Activated CD4-positive, alpha-beta T cell treated with anti-CD3 and anti-CD28 coated beads, Interleukin-2, amount 10 ng/mL, durations not matched to agents 24 days and 14 days (primary cell): ENCODE data around the gene TMEM80. TPM values are rescaled to one million over a fixed set of nuclear protein-coding genes. Genes with fewer than 3 reads are reported as not detected.

Source experiments
- DNase-seq: peaks from one replicate; pipeline ENCODE4 v3.0.0; 2022
- H3K27ac Mint-ChIP-seq: one replicate; pipeline ENCODE4 v1.8.0; 2022; ENCODE audit warnings: mild to moderate bottlenecking, mixed read lengths
- H3K27me3 Mint-ChIP-seq: one replicate; pipeline ENCODE4 v1.8.0; 2022; ENCODE audit warnings: mixed read lengths
- H3K36me3 Mint-ChIP-seq: one replicate; pipeline ENCODE4 v1.8.0; 2022; ENCODE audit warnings: low read depth, mild to moderate bottlenecking, mixed read lengths
- H3K4me1 Mint-ChIP-seq: one replicate; pipeline ENCODE4 v1.8.0; 2021; ENCODE audit warnings: mixed read lengths
- H3K4me3 Mint-ChIP-seq: one replicate; pipeline ENCODE4 v1.8.0; 2022; ENCODE audit warnings: mild to moderate bottlenecking, moderate library complexity, mixed read lengths
- H3K9me3 Mint-ChIP-seq: one replicate; pipeline ENCODE4 v1.8.0; 2021; ENCODE audit warnings: mixed read lengths
- intact Hi-C: fragments of 100-400 bp; cut with micrococcal nuclease; formaldehyde crosslinking; loops from one replicate; pipeline ENCODE4 v1.15.1; 2023
- total RNA-seq: library from RNA; stranded (reverse); gene quantifications from 2 replicates; pipeline ENCODE4 v1.2.3, GENCODE V29; 2022

The TMEM80 gene
- total RNA-seq, 1 donor from 2014 or later, result 12.3 TPM

GRCh38 chr11:699116-699508 is 3.5 kb downstream of the TMEM80 start:
- no peaks in the 10 kb centered on the region for H3K27me3 Mint-ChIP-seq
- H3K4me3 Mint-ChIP-seq, result no peak overlapping the region
- peaks cover 3% of the 10 kb centered on the region for H3K36me3 Mint-ChIP-seq
- DNase-seq, result no peak
- H3K9me3 Mint-ChIP-seq, result no peaks in the 10 kb centered on the region
- H3K4me1 Mint-ChIP-seq, result peaks cover 14% of the 10 kb centered on the region
- intact Hi-C loops, result loop anchor here (5.0 kb wide), 2 partner anchors 98 to 162 kb away; partner anchors contain the start of genes HRAS, LRRC56 and SLC25A22
- H3K27ac Mint-ChIP-seq, result no peak overlapping the region

GRCh38 chr11:699753-700152 is 4.1 kb downstream of the TMEM80 start:
- no peaks in the 10 kb centered on the region for H3K27me3 Mint-ChIP-seq
- H3K9me3 Mint-ChIP-seq, result no peaks in the 10 kb centered on the region
- DNase-seq, result no peak
- no peak overlapping the region for H3K27ac Mint-ChIP-seq
- intact Hi-C loops, result loop anchor here (5.0 kb wide), 2 partner anchors 98 to 162 kb away; partner anchors contain the start of genes HRAS, LRRC56 and SLC25A22
- H3K4me1 Mint-ChIP-seq, result peaks cover 14% of the 10 kb centered on the region
- H3K4me3 Mint-ChIP-seq, result no peak overlapping the region
- H3K36me3 Mint-ChIP-seq, result peaks cover 3% of the 10 kb centered on the region

GRCh38 chr11:701741-702461 is 6.3 kb downstream of the TMEM80 start:
- Mint-ChIP-seq H3K27me3 (peaks cover 4% of the 10 kb centered on the region), H3K4me1 (peaks cover 13% of the 10 kb centered on the region), H3K4me3 (no peak overlapping the region), H3K36me3 (peaks cover 3% of the 10 kb centered on the region), H3K9me3 (no peaks in the 10 kb centered on the region), H3K27ac (no peak overlapping the region)
- intact Hi-C loops, result no loop called here
- DNase-seq, result no peak

GRCh38 chr11:702462-703461 is 7.1 kb downstream of the TMEM80 start:
- H3K36me3 Mint-ChIP-seq, result peaks cover 3% of the 10 kb centered on the region
- peaks cover 7% of the 10 kb centered on the region for H3K4me1 Mint-ChIP-seq
- H3K4me3 Mint-ChIP-seq, result no peak overlapping the region
- peaks cover 11% of the 10 kb centered on the region for H3K27me3 Mint-ChIP-seq
- H3K9me3 Mint-ChIP-seq, result no peaks in the 10 kb centered on the region
- no peak overlapping the region for H3K27ac Mint-ChIP-seq
- intact Hi-C loops, result no loop called here
- no peak for DNase-seq

GRCh38 chr11:703506-703905 is 7.9 kb downstream of the TMEM80 start:
- intact Hi-C loops, result no loop called here
- H3K9me3 Mint-ChIP-seq, result no peaks in the 10 kb centered on the region
- H3K36me3 Mint-ChIP-seq, result peaks cover 3% of the 10 kb centered on the region
- peaks cover 13% of the 10 kb centered on the region for H3K27me3 Mint-ChIP-seq
- H3K4me3 Mint-ChIP-seq, result no peak overlapping the region
- peaks cover 2% of the 10 kb centered on the region for H3K4me1 Mint-ChIP-seq
- H3K27ac Mint-ChIP-seq, result no peak overlapping the region
- no peak for DNase-seq

- Mint-ChIP-seq H3K27me3 (peaks cover 13% of the 10 kb centered on the region), H3K9me3 (no peaks in the 10 kb centered on the region), H3K27ac (no peak overlapping the region), H3K4me1 (peaks cover 2% of the 10 kb centered on the region), H3K4me3 (no peak overlapping the region), H3K36me3 (peaks cover 3% of the 10 kb centered on the region)
- no peak for DNase-seq
- intact Hi-C loops, result no loop called here
Measured at GRCh38 chr11:704228-704674, 8.6 kb downstream of the TMEM80 start.

GRCh38 chr11:704781-705645 is 9.4 kb downstream of the TMEM80 start:
- H3K9me3 Mint-ChIP-seq, result no peaks in the 10 kb centered on the region
- DNase-seq, result no peak
- intact Hi-C loops, result no loop called here
- H3K27ac Mint-ChIP-seq, result no peak overlapping the region
- peaks cover 13% of the 10 kb centered on the region for H3K27me3 Mint-ChIP-seq
- H3K36me3 Mint-ChIP-seq, result peaks cover 3% of the 10 kb centered on the region
- H3K4me3 Mint-ChIP-seq, result peak overlapping the region; percentile 32
- H3K4me1 Mint-ChIP-seq, result peaks cover 2% of the 10 kb centered on the region

- intact Hi-C loops, result no loop called here
- peaks cover 2% of the 10 kb centered on the region for H3K4me1 Mint-ChIP-seq
- H3K36me3 Mint-ChIP-seq, result no peaks in the 10 kb centered on the region
- H3K27me3 Mint-ChIP-seq, result peaks cover 17% of the 10 kb centered on the region
- H3K27ac Mint-ChIP-seq, result no peak within 1 kb of the TSS
- peak within 1 kb of the TSS; percentile 32 for H3K4me3 Mint-ChIP-seq
- no peak for DNase-seq
- H3K9me3 Mint-ChIP-seq, result no peaks in the 10 kb centered on the region
Measured at GRCh38 chr11:705646-706438, 10.2 kb downstream of the TMEM80 start, which contains the start of gene EPS8L2. Gene EPS8L2 (plus strand): TSS chr11:706231. CDS start chr11:709408, 3,177 bp downstream.

- H3K9me3 Mint-ChIP-seq, result no peaks in the 10 kb centered on the region
- no peak overlapping the region for H3K27ac Mint-ChIP-seq
- no peaks in the 10 kb centered on the region for H3K36me3 Mint-ChIP-seq
- no peak for DNase-seq
- H3K27me3 Mint-ChIP-seq, result peaks cover 21% of the 10 kb centered on the region
- H3K4me3 Mint-ChIP-seq, result no peak overlapping the region
- H3K4me1 Mint-ChIP-seq, result peaks cover 4% of the 10 kb centered on the region
- intact Hi-C loops, result no loop called here
Measured at GRCh38 chr11:706439-706956, 10.9 kb downstream of the TMEM80 start.

- peaks cover 4% of the 10 kb centered on the region for H3K4me1 Mint-ChIP-seq
- H3K9me3 Mint-ChIP-seq, result no peaks in the 10 kb centered on the region
- no peak overlapping the region for H3K4me3 Mint-ChIP-seq
- no peak for DNase-seq
- H3K27ac Mint-ChIP-seq, result peak overlapping the region; percentile 20
- no peaks in the 10 kb centered on the region for H3K36me3 Mint-ChIP-seq
- H3K27me3 Mint-ChIP-seq, result peaks cover 22% of the 10 kb centered on the region
- intact Hi-C loops, result no loop called here
Measured at GRCh38 chr11:706957-707816, 11.6 kb downstream of the TMEM80 start.

GRCh38 chr11:707817-708420 is 12.3 kb downstream of the TMEM80 start:
- no peak overlapping the region for H3K4me3 Mint-ChIP-seq
- intact Hi-C loops, result no loop called here
- H3K4me1 Mint-ChIP-seq, result peaks cover 4% of the 10 kb centered on the region
- DNase-seq, result no peak
- H3K9me3 Mint-ChIP-seq, result no peaks in the 10 kb centered on the region
- no peak overlapping the region for H3K27ac Mint-ChIP-seq
- H3K36me3 Mint-ChIP-seq, result no peaks in the 10 kb centered on the region
- H3K27me3 Mint-ChIP-seq, result peaks cover 22% of the 10 kb centered on the region
